NCI-H187 (cell line): ENCODE data around the gene ARG1.

Source experiments
- DNase-seq, 2 experiments: peaks; one replicate each; lab custom pipeline; 2025; lab: John Stamatoyannopoulos, UW

ARG1 gene

GRCh38 chr6:131586543-131586942 is 13.5 kb downstream of the ARG1 start:
- no peak for DNase-seq

- DNase-seq, result no peak
These were observed 14.9 kb downstream of the ARG1 start for GRCh38 chr6:131587909-131588308.

DNA sequence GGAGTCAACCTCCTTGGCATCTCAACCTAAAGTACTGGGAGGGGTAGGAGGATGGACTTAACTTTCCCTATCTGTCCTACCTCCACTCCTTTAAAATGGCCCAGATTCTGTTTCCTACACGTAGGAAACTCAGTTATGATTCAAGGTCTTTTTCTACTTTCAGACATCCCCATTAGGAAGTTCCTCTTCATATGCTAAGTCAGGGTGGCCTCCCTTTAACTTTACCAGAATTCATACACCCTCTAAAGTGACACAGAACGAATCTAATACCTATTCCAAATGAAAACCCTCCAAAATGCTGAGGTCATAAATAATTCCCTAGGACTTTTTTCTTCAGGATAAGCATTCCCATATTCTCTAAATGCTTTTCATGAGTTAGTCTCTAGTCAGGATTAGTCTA is 15.6 kb downstream of the ARG1 start:
- no peak for DNase-seq

- DNase-seq, result no peak
These were observed 19.9 kb downstream of the ARG1 start for GRCh38 chr6:131592935-131593334.

GRCh38 chr6:131594074-131594473 is 21.0 kb downstream of the ARG1 start:
- DNase-seq, result no peak

- DNase-seq, result no peak
These were observed 24.4 kb downstream of the ARG1 start for GRCh38 chr6:131597446-131597845.

DNA sequence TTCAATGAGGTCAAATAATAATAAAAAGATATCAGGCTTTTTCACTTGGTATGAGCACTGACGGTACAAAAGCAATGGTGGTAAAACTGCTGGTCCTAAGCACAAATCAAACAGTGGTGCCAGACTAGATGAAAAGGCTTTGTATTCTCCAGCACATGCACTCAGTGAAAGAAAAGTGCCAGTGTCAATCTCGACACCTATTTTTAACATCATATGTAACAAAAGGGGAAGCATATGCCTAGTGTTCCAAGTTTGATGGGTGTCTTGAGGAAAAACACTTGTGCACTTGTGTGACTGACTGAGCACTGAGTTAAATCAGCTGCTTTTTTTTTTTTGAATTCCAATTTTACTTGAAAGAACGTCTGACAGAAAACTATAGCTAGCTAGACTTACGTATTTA is 27.7 kb downstream of the ARG1 start:
- DNase-seq, result no peak

GRCh38 chr6:131602781-131603312 is 29.8 kb downstream of the ARG1 start:
- DNase-seq, result no peak

- no peak for DNase-seq
These were observed 40.4 kb downstream of the ARG1 start for GRCh38 chr6:131613296-131613925.

GRCh38 chr6:131615275-131615674 is 42.2 kb downstream of the ARG1 start:
- DNase-seq, result no peak

GRCh38 chr6:131627724-131628682 is 55.0 kb downstream of the ARG1 start, which contains the start of gene MED23:
TSS of gene MED23 (minus strand) at chr6:131628242. CDS start at chr6:131628049, 193 bp downstream.
- peak; percentile 78 to 93 for DNase-seq

DNA sequence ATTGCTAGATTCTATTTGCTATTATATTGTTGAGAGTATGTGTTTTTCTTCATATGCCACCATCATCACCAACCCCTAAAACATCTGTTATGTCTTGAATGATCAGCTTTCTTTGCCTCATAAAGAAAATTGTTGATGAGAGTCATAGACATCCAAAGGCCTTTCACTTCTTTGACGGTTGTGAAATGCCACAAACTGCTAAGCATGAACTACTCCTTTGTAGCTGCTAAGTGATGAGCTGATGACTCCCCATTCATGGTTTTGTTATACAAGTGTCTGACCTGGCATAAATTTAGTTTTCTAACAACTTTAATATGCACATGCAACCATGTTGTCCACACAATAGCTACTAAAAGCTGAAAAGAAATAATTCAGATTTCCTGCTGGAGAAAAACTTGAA is 55.7 kb downstream of the ARG1 start:
- DNase-seq, result no peak

DNA sequence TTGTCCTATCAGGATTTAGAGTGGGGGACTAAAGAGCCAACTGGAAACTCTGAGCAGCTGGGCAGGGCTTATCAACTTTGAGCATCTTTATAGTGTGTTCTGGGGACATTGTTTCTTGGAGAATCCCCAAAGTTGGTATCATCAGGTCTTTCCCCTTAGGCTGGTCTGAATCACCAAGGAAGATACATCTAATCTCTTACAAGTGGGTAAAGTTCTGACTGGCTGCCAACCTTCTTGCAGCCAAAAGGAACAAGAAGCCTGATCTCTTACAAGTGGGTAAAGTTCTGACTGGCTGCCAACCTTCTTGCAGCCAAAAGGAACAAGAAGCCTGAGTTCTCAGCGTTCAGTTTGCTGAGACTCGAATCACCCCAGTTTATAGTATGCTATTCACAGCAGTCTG is 56.6 kb downstream of the ARG1 start:
- DNase-seq, result no peak

DNA sequence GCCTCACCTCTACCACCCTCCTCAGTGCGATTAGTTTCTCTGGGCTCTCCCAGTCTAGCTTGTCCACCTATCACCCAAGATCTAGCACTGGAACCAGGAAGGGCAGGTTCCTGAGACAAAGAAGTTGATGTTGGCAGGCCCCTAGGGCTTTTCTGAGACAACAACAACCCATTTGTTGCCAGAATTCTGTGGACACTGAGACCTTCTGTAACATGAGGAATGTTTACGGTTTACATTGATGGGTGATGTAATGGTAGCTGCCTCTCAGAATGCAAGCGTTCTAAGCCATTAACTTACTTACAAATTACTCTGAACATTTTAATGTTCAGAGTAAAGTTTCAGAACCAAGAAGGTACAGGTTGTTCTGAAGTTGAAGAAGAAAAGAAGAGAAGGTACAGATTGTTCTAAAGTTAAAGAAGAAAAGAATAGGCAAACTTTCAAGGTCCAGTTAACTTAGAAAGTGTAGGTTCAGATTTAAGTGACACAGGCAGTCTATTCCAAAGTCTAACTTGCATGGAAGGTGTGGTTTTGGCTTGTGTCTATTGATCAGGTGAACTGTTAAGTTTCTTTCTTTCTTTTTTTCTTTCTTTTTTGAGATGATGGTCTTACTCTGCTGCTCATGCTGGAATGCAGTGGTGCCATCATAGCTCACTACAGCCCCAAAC is 58.7 kb downstream of the ARG1 start:
- no peak for DNase-seq
